Sigmoid colon (tissue), 7 donors: ENCODE results near the gene MDGA2. TPM values are rescaled to one million over a fixed set of nuclear protein-coding genes. Genes with fewer than 3 reads are reported as not detected.

Experiments used
- DNase-seq: peaks from one replicate; pipeline ENCODE4 v3.0.0-alpha.2; 2019
- H3K27ac ChIP-seq, 4 donors: fragments of 200-600 bp; sonication (generic); one replicate each; pipeline ENCODE4 v1.5.1; 2016 to 2019; ENCODE audit warnings: mild to moderate bottlenecking in 1 of 4
- H3K27me3 ChIP-seq, 3 donors: fragments of 200-600 bp; sonication (generic); one replicate each; pipeline ENCODE4 v1.5.1; 2019; ENCODE audit warnings: mild to moderate bottlenecking in 1 of 3
- H3K36me3 ChIP-seq, 4 donors: fragments of 200-600 bp; sonication (generic); one replicate each; pipeline ENCODE4 v1.5.1; 2016 to 2019
- H3K4me1 ChIP-seq, 4 donors: fragments of 200-600 bp; sonication (generic); one replicate each; pipeline ENCODE4 v1.5.1; 2017 to 2019
- H3K4me3 ChIP-seq, 4 donors: fragments of 200-600 bp; sonication (generic); one replicate each; pipeline ENCODE4 v1.5.1; 2017 to 2019; ENCODE audit warnings: mild to moderate bottlenecking in 2 of 4, moderate library complexity in 1 of 4
- H3K9me3 ChIP-seq, 4 donors: fragments of 200-600 bp in 3 of 4; sonication (generic) in 3 of 4; one replicate each; pipeline versions ENCODE4 v1.5.1 to v1.6.1; 2013 to 2019
- CTCF ChIP-seq, 4 experiments: fragments of 450-650 bp in 3 of 4; fragments of 200-600 bp in 1 of 4; IDR thresholded peaks; one replicate each; pipeline ENCODE4 v1.5.1; 2016 to 2019; ENCODE audit warnings: antibody characterized with exemption in 4 of 4, mild to moderate bottlenecking in 3 of 4, moderate library complexity in 2 of 4
- EP300 ChIP-seq, 4 donors: sonication (generic); formaldehyde crosslinking; IDR thresholded peaks; one replicate each; pipeline ENCODE4 v1.6.1; 2017; ENCODE audit warnings: antibody characterized with exemption in 4 of 4
- POLR2A ChIP-seq, 2 donors: fragments of 450-650 bp; IDR thresholded peaks; one replicate each; pipeline ENCODE4 v1.6.1; 2016; ENCODE audit warnings: antibody characterized with exemption in 2 of 2, mild to moderate bottlenecking in 2 of 2, moderate library complexity in 2 of 2
- POLR2AphosphoS5 ChIP-seq, 4 donors: sonication (generic); formaldehyde crosslinking; IDR thresholded peaks; one replicate each; pipeline ENCODE4 v1.6.1; 2017; ENCODE audit warnings: antibody characterized with exemption in 4 of 4
- WGBS, 2 donors: extraction: QIAGEN DNeasy Blood & Tissue Kit; methylation state at CpG; one replicate each; pipeline ENCODE4 v1.1.7; 2013; 5-methylcytosine and 5-hydroxymethylcytosine counted together
- intact Hi-C: fragments of 100-400 bp; cut with DNase I; formaldehyde crosslinking; loops from one replicate; pipeline ENCODE4 v1.15.1; 2023
- polyA plus RNA-seq, 3 donors: library from polyadenylated mRNA; stranded (reverse); fragments of 200-250 nt; gene quantifications; one replicate each; pipeline ENCODE4 v1.2.3, GENCODE V29; 2013
- total RNA-seq, 4 donors: library from RNA; depleted of rRNA; stranded (reverse); fragments of >200 nt; gene quantifications; one replicate each; pipeline ENCODE4 v1.1.0, GENCODE V29; 2016
- donor health status: healthy with polysubstance abuse.
- donor health status: Bipolar disorder and iron deficiency.
- donor health status: healthy.

The MDGA2 gene
- total and polyA plus RNA-seq, 7 donors, result under 0.01 to 1.2 (median 0.33) TPM; not detected in 2

- no peak for DNase-seq
- Histone ChIP-seq H3K4me3 (no peak overlapping the region), H3K36me3 (no peaks in the 10 kb centered on the region), H3K9me3 (no peaks in the 10 kb centered on the region), H3K4me1 (no peaks in the 10 kb centered on the region), H3K27ac (no peak overlapping the region), H3K27me3 (no peaks in the 10 kb centered on the region)
- intact Hi-C loops, result no loop called here
- TF ChIP-seq POLR2A (IDR thresholded peaks at IDR 0.05), result no peak
- TF ChIP-seq CTCF (IDR thresholded peaks at IDR 0.05), result no peak
- no peak for TF ChIP-seq POLR2AphosphoS5 (IDR thresholded peaks at IDR 0.05)
- TF ChIP-seq EP300 (IDR thresholded peaks at IDR 0.05), result no peak
Measured at GRCh38 chr14:47466916-47467315, 208.5 kb downstream of the MDGA2 start.

GRCh38 chr14:47454025-47454424 lies 221.4 kb downstream of the MDGA2 start:
- intact Hi-C loops, result no loop called here
- H3K36me3 ChIP-seq, result no peaks in the 10 kb centered on the region

GRCh38 chr14:47447076-47447475 lies 228.3 kb downstream of the MDGA2 start:
- TF ChIP-seq CTCF (IDR thresholded peaks at IDR 0.05), result no peak
- H3K4me3 ChIP-seq, result no peak overlapping the region
- WGBS, 2 donors, result 51 to 56% methylated on average over 3 of the region's 3 CpGs
- H3K36me3 ChIP-seq, result no peaks in the 10 kb centered on the region
- DNase-seq, result no peak
- H3K27ac ChIP-seq, result no peak overlapping the region
- intact Hi-C loops, result no loop called here
- no peaks in the 10 kb centered on the region for H3K9me3 ChIP-seq
- H3K4me1 ChIP-seq, result no peaks in the 10 kb centered on the region
- H3K27me3 ChIP-seq, result no peaks in the 10 kb centered on the region

More at GRCh38 chr14:47454025-47454424, 221.4 kb downstream of the MDGA2 start:
- H3K4me3 ChIP-seq, result no peak overlapping the region
- H3K9me3 ChIP-seq, result no peaks in the 10 kb centered on the region
- TF ChIP-seq POLR2A (IDR thresholded peaks at IDR 0.05) (no peak), CTCF (IDR thresholded peaks at IDR 0.05) (no peak)
- no peaks in the 10 kb centered on the region for H3K4me1 ChIP-seq
- no peaks in the 10 kb centered on the region for H3K27me3 ChIP-seq
- H3K27ac ChIP-seq, result no peak overlapping the region
- no peak for DNase-seq
- WGBS, 2 donors, result 55 to 77% methylated on average over 2 of the region's 2 CpGs

- intact Hi-C loops, result no loop called here
- TF ChIP-seq POLR2A (IDR thresholded peaks at IDR 0.05), result no peak
- TF ChIP-seq EP300 (IDR thresholded peaks at IDR 0.05), result no peak
- no peak for TF ChIP-seq CTCF (IDR thresholded peaks at IDR 0.05)
- no peak for TF ChIP-seq POLR2AphosphoS5 (IDR thresholded peaks at IDR 0.05)
- Histone ChIP-seq H3K4me1 (peaks cover 0 to 15% (median 13%) of the 10 kb centered on the region in 4 donors), H3K36me3 (no peaks in the 10 kb centered on the region), H3K27me3 (no peaks in the 10 kb centered on the region), H3K27ac (no peak overlapping the region), H3K9me3 (no peaks in the 10 kb centered on the region), H3K4me3 (no peak overlapping the region)
- DNase-seq, result no peak
Measured at GRCh38 chr14:47442211-47442610, 233.2 kb downstream of the MDGA2 start.

- 63 to 67% methylated on average over 2 of the region's 2 CpGs for WGBS, 2 donors
- Histone ChIP-seq H3K27me3 (no peaks in the 10 kb centered on the region), H3K27ac (no peak overlapping the region), H3K4me1 (peaks cover 0 to 15% (median 13%) of the 10 kb centered on the region in 4 donors), H3K9me3 (no peaks in the 10 kb centered on the region), H3K36me3 (no peaks in the 10 kb centered on the region), H3K4me3 (no peak overlapping the region)
- intact Hi-C loops, result no loop called here
- DNase-seq, result no peak
- TF ChIP-seq EP300 (IDR thresholded peaks at IDR 0.05) (no peak), POLR2A (IDR thresholded peaks at IDR 0.05) (no peak), POLR2AphosphoS5 (IDR thresholded peaks at IDR 0.05) (no peak), CTCF (IDR thresholded peaks at IDR 0.05) (no peak)
Measured at GRCh38 chr14:47439953-47440352, 235.5 kb downstream of the MDGA2 start.
